ENCODE results near the gene LYPD6B. TPM values are rescaled to one million over a fixed set of nuclear protein-coding genes. Genes with fewer than 3 reads are reported as not detected.

LYPD6B gene
- total and polyA plus RNA-seq, 4 donors: 0.13 to 0.59 (median 0.14) TPM

- TF ChIP-seq ZBTB33 (IDR thresholded peaks at IDR 0.05): no peak
- TF ChIP-seq CTCF (IDR thresholded peaks at IDR 0.05; ENCODE audit: low read depth, low read length, missing input control): no peak
- no peak for TF ChIP-seq GABPA (IDR thresholded peaks at IDR 0.05 in 1 of 2, conservative IDR thresholded peaks at IDR 0.05 in 1 of 2)
- TF ChIP-seq NR2F2 (IDR thresholded peaks at IDR 0.05): no peak
Observed at GRCh38 chr2:149164827-149165226, 126.3 kb downstream of the LYPD6B start (continued).

- TF ChIP-seq CTCF (IDR thresholded peaks at IDR 0.05; ENCODE audit: low read depth, low read length, missing input control) (no peak), MAX (IDR thresholded peaks at IDR 0.05) (no peak), GABPA (IDR thresholded peaks at IDR 0.05 in 1 of 2, conservative IDR thresholded peaks at IDR 0.05 in 1 of 2) (no peak), FOXA2 (IDR thresholded peaks at IDR 0.05) (no peak), ZBTB33 (IDR thresholded peaks at IDR 0.05) (no peak), YY1 (IDR thresholded peaks at IDR 0.05) (no peak), HNF4A (conservative IDR thresholded peaks at IDR 0.05) (no peak), JUND (IDR thresholded peaks at IDR 0.05) (no peak)
- no peaks in the 10 kb centered on the region for H3K4me1 ChIP-seq (ENCODE audit: control insufficient read depth in 4 of 4, insufficient read depth in 4 of 4, low read length in 3 of 4)
- H3K9ac ChIP-seq (ENCODE audit: low read depth in 1 of 2, low read length in 2 of 2): no peak overlapping the region
- H3K36me3 ChIP-seq (ENCODE audit: control insufficient read depth in 4 of 4, insufficient read depth in 3 of 4, low read depth in 1 of 4, low read length in 3 of 4): no peaks in the 10 kb centered on the region
- no peak for DNase-seq (ENCODE audit: low spot score)
- no peak overlapping the region for H3K4me3 ChIP-seq (ENCODE audit: low read depth in 1 of 3, low read length in 3 of 3)
- WGBS: 55% methylated on average over 5 of the region's 5 CpGs
- H3K27me3 ChIP-seq (ENCODE audit: control insufficient read depth in 4 of 4, insufficient read depth in 4 of 4, low read length in 3 of 4): peaks cover 0 to 3% (median 0%) of the 10 kb centered on the region in 4 donors
- no peak overlapping the region for H3K27ac ChIP-seq (ENCODE audit: low read depth in 1 of 2, low read length in 2 of 2)
- peaks cover 0 to 4% (median under 1%) of the 10 kb centered on the region in 4 donors for H3K9me3 ChIP-seq (ENCODE audit: control insufficient read depth in 4 of 4, low read length in 3 of 4)
Observed at GRCh38 chr2:149167001-149167780, 128.7 kb downstream of the LYPD6B start.
